Thyroid gland (tissue), 4 donors: ENCODE data around the gene KRTAP24-1. TPM values are rescaled to one million over a fixed set of nuclear protein-coding genes. Genes with fewer than 3 reads are reported as not detected.

Source experiments
- DNase-seq, 2 donors: peaks; one replicate each; pipeline ENCODE4 v3.0.0-alpha.2; 2019
- H3K27ac ChIP-seq, 3 donors: fragments of 200-600 bp; sonication (generic); 1 replicate in 2 of 3; 2 replicates in 1 of 3; pipeline ENCODE4 v1.5.1; 2016 to 2019; ENCODE audit warnings: mild to moderate bottlenecking in 1 of 3, moderate library complexity in 1 of 3
- H3K27me3 ChIP-seq: fragments of 200-600 bp; sonication (generic); one replicate; pipeline ENCODE4 v1.5.1; 2019
- H3K36me3 ChIP-seq, 2 donors: fragments of 200-600 bp; sonication (generic); one replicate each; pipeline ENCODE4 v1.5.1; 2016 to 2019
- H3K4me1 ChIP-seq, 2 donors: fragments of 200-600 bp; sonication (generic); one replicate each; pipeline ENCODE4 v1.5.1; 2017 to 2019
- H3K4me3 ChIP-seq, 3 donors: fragments of 200-600 bp; sonication (generic); replicated peaks in 1 of 3; 1 replicate in 2 of 3; 2 replicates in 1 of 3; pipeline ENCODE4 v1.5.1; 2016; ENCODE audit warnings: mild to moderate bottlenecking in 1 of 3
- H3K9me3 ChIP-seq: fragments of 200-600 bp; sonication (generic); one replicate; pipeline ENCODE4 v1.5.1; 2017
- CTCF ChIP-seq, 6 experiments: fragments of 200-600 bp in 3 of 6; fragments of 450-650 bp in 3 of 6; sonication (generic) in 3 of 6; IDR thresholded peaks; one replicate each; pipeline ENCODE4 v1.5.1; 2016 to 2019; ENCODE audit warnings: antibody characterized with exemption in 6 of 6, mild to moderate bottlenecking in 2 of 6, inconsistent platforms in 1 of 6, moderate library complexity in 1 of 6
- POLR2A ChIP-seq, 2 donors: fragments of 450-650 bp; IDR thresholded peaks; one replicate each; pipeline ENCODE4 v1.6.1; 2017; ENCODE audit warnings: antibody characterized with exemption in 2 of 2, mild to moderate bottlenecking in 2 of 2, moderate library complexity in 1 of 2
- WGBS, 2 donors: methylation state at CpG; one replicate each; pipeline ENCODE4 v1.1.5; 2017; 5-methylcytosine and 5-hydroxymethylcytosine counted together
- intact Hi-C: fragments of 100-400 bp; cut with DNase I; formaldehyde crosslinking; loops from one replicate; pipeline ENCODE4 v1.15.1; 2023
- total RNA-seq, 4 donors: library from RNA; depleted of rRNA; stranded (reverse); fragments of >200 nt; gene quantifications; one replicate each; pipeline ENCODE4 v1.2.3, GENCODE V29; 2016

KRTAP24-1 gene
- total RNA-seq, 4 donors from 2014 or later, result not detected

DNA sequence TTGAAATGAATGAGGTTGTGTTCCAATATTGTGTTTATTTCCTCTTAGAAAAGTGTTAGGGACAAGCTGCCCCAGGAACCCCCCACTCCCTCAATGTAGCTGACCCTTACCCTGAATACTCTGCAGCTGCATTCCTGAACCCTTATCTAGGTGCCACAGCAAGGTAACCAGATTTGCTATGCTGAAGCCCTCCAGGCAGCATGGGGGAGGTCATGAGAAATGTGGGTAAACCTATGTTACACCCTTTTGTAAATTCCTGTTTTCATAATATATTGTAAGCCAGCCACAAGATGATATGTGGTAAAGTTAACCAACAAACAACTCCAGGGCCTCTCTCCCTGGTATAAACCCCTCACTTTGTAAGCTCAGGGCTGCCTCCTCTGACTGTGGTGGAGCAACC is 39.1 kb downstream of the KRTAP24-1 start:
- no peak for DNase-seq
- Histone ChIP-seq H3K27me3 (no peaks in the 10 kb centered on the region), H3K27ac (no peak overlapping the region), H3K36me3 (no peaks in the 10 kb centered on the region), H3K4me1 (no peaks in the 10 kb centered on the region), H3K4me3 (no peak overlapping the region), H3K9me3 (no peaks in the 10 kb centered on the region)
- TF ChIP-seq POLR2A (IDR thresholded peaks at IDR 0.05) (no peak), CTCF (IDR thresholded peaks at IDR 0.05) (no peak)
- intact Hi-C loops, result no loop called here

DNA sequence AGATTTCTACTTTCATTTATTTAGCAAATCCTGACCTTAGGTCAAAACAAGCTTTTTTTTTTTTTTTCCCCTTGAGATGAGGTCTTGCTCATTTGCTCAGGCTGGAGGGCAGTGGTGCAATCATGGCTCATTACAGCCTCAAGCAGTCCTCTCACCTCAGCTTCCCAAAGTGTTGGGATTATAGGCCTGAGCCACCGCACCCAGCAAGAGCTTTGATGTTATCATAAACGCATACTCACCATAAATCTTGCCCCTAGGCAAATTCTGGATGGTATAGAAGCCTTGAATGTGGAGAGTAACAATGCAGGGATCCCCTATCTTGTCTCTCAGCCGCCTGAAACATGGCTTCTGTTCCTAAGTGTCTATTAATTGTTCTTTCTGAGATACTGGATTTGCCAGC is 42.1 kb downstream of the KRTAP24-1 start:
- DNase-seq, result no peak
- Histone ChIP-seq H3K36me3 (no peaks in the 10 kb centered on the region), H3K27me3 (no peaks in the 10 kb centered on the region), H3K27ac (no peak overlapping the region), H3K4me1 (no peaks in the 10 kb centered on the region), H3K4me3 (no peak overlapping the region), H3K9me3 (no peaks in the 10 kb centered on the region)
- intact Hi-C loops, result no loop called here
- no peak for TF ChIP-seq CTCF (IDR thresholded peaks at IDR 0.05)
- TF ChIP-seq POLR2A (IDR thresholded peaks at IDR 0.05), result no peak
- 80 to 82% methylated on average over 3 of the region's 3 CpGs for WGBS, 2 donors

DNA sequence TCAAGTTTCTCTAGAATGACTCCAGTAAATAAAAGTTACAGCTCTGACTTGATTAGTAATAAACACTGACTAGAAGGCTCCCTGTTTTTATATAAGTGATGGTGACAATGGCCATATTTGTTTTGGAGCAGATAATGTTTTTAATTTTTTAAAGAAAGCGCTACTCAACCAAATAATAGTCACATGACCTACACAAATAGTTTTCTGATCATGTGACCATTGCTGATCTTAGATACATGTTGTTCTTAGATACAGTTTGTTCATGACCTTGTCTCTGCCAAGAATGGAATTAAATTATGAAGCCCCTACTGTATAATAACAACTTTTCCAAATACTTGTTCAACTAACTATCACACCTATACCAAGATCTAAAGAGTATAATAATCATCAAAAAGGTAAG is 44.6 kb downstream of the KRTAP24-1 start:
- DNase-seq, result no peak
- intact Hi-C loops, result no loop called here
- H3K27ac ChIP-seq, result no peak overlapping the region
- H3K27me3 ChIP-seq, result no peaks in the 10 kb centered on the region
- no peaks in the 10 kb centered on the region for H3K4me1 ChIP-seq
- H3K4me3 ChIP-seq, result no peak overlapping the region
- no peaks in the 10 kb centered on the region for H3K9me3 ChIP-seq
- TF ChIP-seq CTCF (IDR thresholded peaks at IDR 0.05), result no peak
- no peak for TF ChIP-seq POLR2A (IDR thresholded peaks at IDR 0.05)
- no peaks in the 10 kb centered on the region for H3K36me3 ChIP-seq
- WGBS, 2 donors, result 90 to 100% methylated on average over 1 of the region's 1 CpG

DNA sequence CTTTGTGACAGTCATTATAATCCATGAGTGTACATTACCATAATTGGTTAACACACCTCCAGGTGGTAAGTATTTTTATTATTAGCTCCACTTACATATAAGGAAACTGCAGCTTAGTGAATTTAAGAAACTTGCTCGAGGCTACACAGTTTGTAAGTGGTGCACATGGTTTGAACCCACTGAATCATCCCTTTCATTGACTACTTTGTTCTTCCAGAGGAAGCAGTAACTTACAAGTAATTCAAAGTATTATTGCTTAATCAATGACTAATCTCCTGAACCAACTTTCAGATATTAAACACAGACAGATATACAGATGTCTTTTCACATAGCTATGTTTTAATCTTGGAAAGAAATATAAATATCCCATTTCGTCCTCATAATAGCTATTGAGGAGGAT is 48.1 kb downstream of the KRTAP24-1 start:
- intact Hi-C loops, result no loop called here
- DNase-seq, result no peak
- Histone ChIP-seq H3K36me3 (no peaks in the 10 kb centered on the region), H3K4me1 (no peaks in the 10 kb centered on the region), H3K27ac (no peak overlapping the region), H3K4me3 (no peak overlapping the region), H3K27me3 (no peaks in the 10 kb centered on the region), H3K9me3 (no peaks in the 10 kb centered on the region)
- TF ChIP-seq CTCF (IDR thresholded peaks at IDR 0.05), result no peak
- TF ChIP-seq POLR2A (IDR thresholded peaks at IDR 0.05), result no peak
- 68 to 81% methylated on average over 2 of the region's 2 CpGs for WGBS, 2 donors

DNA sequence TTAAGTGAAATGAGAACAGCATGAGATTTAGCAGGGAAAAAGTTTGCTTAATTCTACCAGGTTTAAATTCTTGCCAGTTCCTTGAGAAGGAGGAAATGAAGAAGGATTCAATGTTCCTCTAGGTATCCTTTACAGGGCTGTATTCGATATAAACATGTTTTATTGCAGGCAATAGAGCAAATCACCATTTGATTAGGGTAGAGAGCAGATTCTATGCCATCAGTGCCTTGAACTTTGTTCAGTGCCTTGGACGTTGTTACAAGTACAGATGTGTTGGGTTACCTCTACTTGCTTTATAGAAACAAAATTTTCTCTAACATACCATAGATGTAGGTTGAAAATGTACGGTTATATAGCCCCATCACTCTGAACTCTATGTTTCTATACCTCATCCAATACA is 48.7 kb downstream of the KRTAP24-1 start:
- WGBS, 2 donors, result 75 to 78% methylated on average over 3 of the region's 3 CpGs
- DNase-seq, result no peak
- intact Hi-C loops, result no loop called here
- H3K27me3 ChIP-seq, result no peaks in the 10 kb centered on the region
- H3K4me3 ChIP-seq, result no peak overlapping the region
- no peaks in the 10 kb centered on the region for H3K36me3 ChIP-seq
- no peaks in the 10 kb centered on the region for H3K4me1 ChIP-seq
- H3K9me3 ChIP-seq, result no peaks in the 10 kb centered on the region
- TF ChIP-seq POLR2A (IDR thresholded peaks at IDR 0.05) (no peak), CTCF (IDR thresholded peaks at IDR 0.05) (no peak)
- H3K27ac ChIP-seq, result no peak overlapping the region
